Lung (tissue), 12 donors: ENCODE data around the gene GPR153. TPM values are rescaled to one million over a fixed set of nuclear protein-coding genes. Genes with fewer than 3 reads are reported as not detected.

Source experiments
- ATAC-seq: fragments of 200-7000 bp; cut with Tn5 transposase; one replicate; pipeline ENCODE4 v1.9.1; 2020; ENCODE audit warnings: moderate number of reproducible peaks; ENCODE audit not compliant: insufficient read depth, low FRiP score
- DNase-seq, 3 donors: peaks; one replicate each; pipeline ENCODE4 v3.0.0-alpha.2; 2013 to 2017
- H3K27ac ChIP-seq, 2 donors: one replicate each; pipeline ENCODE4 v1.5.1; 2013; ENCODE audit warnings: mild to moderate bottlenecking in 2 of 2, moderate library complexity in 2 of 2, control low read depth in 1 of 2, inconsistent platforms in 1 of 2, low read depth in 1 of 2, low read length in 1 of 2
- H3K27me3 ChIP-seq, 3 donors: one replicate each; pipeline ENCODE4 v1.5.1; 2013; ENCODE audit warnings: low read length in 2 of 3; ENCODE audit not compliant: control insufficient read depth in 3 of 3, insufficient read depth in 3 of 3
- H3K36me3 ChIP-seq, 4 donors: one replicate each; pipeline ENCODE4 v1.5.1; 2013; ENCODE audit warnings: low read length in 4 of 4, mild to moderate bottlenecking in 1 of 4, moderate library complexity in 1 of 4; ENCODE audit not compliant: control insufficient read depth in 4 of 4, insufficient read depth in 4 of 4
- H3K4me1 ChIP-seq, 5 donors: one replicate each; pipeline ENCODE4 v1.5.1; 2013; ENCODE audit warnings: low read length in 5 of 5, mild to moderate bottlenecking in 2 of 5, moderate library complexity in 1 of 5; ENCODE audit not compliant: control insufficient read depth in 5 of 5, insufficient read depth in 5 of 5
- H3K4me3 ChIP-seq: one replicate; pipeline ENCODE4 v1.5.1; 2013; ENCODE audit warnings: mild to moderate bottlenecking, control low read depth, moderate library complexity
- H3K9ac ChIP-seq, 2 donors: one replicate each; pipeline ENCODE4 v1.5.1; 2013; ENCODE audit warnings: low read length in 2 of 2, control low read depth in 1 of 2; ENCODE audit not compliant: insufficient read depth in 1 of 2
- H3K9me3 ChIP-seq, 4 donors: one replicate each; pipeline ENCODE4 v1.5.1; 2013; ENCODE audit warnings: low read length in 3 of 4, mild to moderate bottlenecking in 1 of 4, moderate library complexity in 1 of 4; ENCODE audit not compliant: control insufficient read depth in 4 of 4, insufficient read depth in 3 of 4
- CTCF ChIP-seq: IDR thresholded peaks from 2 replicates; pipeline ENCODE4 v1.5.1; 2012; ENCODE audit warnings: mild to moderate bottlenecking; ENCODE audit errors: control extremely low read depth, extremely low read depth
- WGBS, 2 donors: extraction: QIAGEN DNeasy Blood & Tissue Kit; methylation state at CpG; one replicate each; pipeline ENCODE4 v1.1.7; 2013; 5-methylcytosine and 5-hydroxymethylcytosine counted together
- polyA plus RNA-seq, 2 donors: library from polyadenylated mRNA; stranded (reverse); fragments of 200-250 nt; gene quantifications; one replicate each; pipeline ENCODE4 v1.2.1, GENCODE V29; 2013
- total RNA-seq, 2 donors: library from RNA; depleted of rRNA in 1 of 2; stranded (reverse); fragments of >200 nt in 1 of 2; gene quantifications; one replicate each; pipeline ENCODE4 v1.2.1, GENCODE V29; 2014 to 2021
- donor health status: control.
- donor health status: control.
- donor health status: Bipolar disorder and iron deficiency.
- donor health status: healthy.
- donor health status: DM: yes; HTN: yes; CAD: no.

GPR153 gene
- total and polyA plus RNA-seq, 4 donors, result 3.2 to 17.0 (median 6.2) TPM

- Histone ChIP-seq H3K27ac (no peak overlapping the region), H3K4me1 (peaks cover 0 to 74% (median 38%) of the 10 kb centered on the region in 5 donors), H3K36me3 (no peaks in the 10 kb centered on the region), H3K4me3 (no peak overlapping the region), H3K9ac (no peak overlapping the region), H3K9me3 (no peaks in the 10 kb centered on the region), H3K27me3 (peaks cover 0 to 4% (median 0%) of the 10 kb centered on the region in 3 donors)
- ATAC-seq (no peak), DNase-seq (no peak)
- TF ChIP-seq CTCF, result no peak
- WGBS, 2 donors, result 85 to 86% methylated on average over 15 of the region's 15 CpGs
Measured at GRCh38 chr1:6265151-6265550, 4.3 kb upstream of the GPR153 start.

GRCh38 chr1:6263716-6264115 lies 2.8 kb upstream of the GPR153 start:
- Histone ChIP-seq H3K9ac (no peak overlapping the region), H3K9me3 (no peaks in the 10 kb centered on the region), H3K4me1 (peaks cover 0 to 70% (median 43%) of the 10 kb centered on the region in 5 donors), H3K27me3 (peaks cover 0 to 4% (median 0%) of the 10 kb centered on the region in 3 donors), H3K27ac (peak overlapping the region in 1 of 2 donors; percentile 9), H3K36me3 (no peaks in the 10 kb centered on the region), H3K4me3 (no peak overlapping the region)
- DNase-seq (no peak), ATAC-seq (no peak)
- no peak for TF ChIP-seq CTCF
- 76 to 78% methylated on average over 7 of the region's 7 CpGs for WGBS, 2 donors

- ATAC-seq (no peak), DNase-seq (peak; percentile 94 to 95 (median 94))
- Histone ChIP-seq H3K4me3 (no peak overlapping the region), H3K4me1 (peaks cover 0 to 70% (median 43%) of the 10 kb centered on the region in 5 donors), H3K36me3 (no peaks in the 10 kb centered on the region), H3K27ac (peak overlapping the region in 1 of 2 donors; percentile 2), H3K27me3 (peaks cover 0 to 4% (median 0%) of the 10 kb centered on the region in 3 donors), H3K9me3 (no peaks in the 10 kb centered on the region), H3K9ac (no peak overlapping the region)
- no peak for TF ChIP-seq CTCF
- WGBS, 2 donors, result 73% methylated on average over 24 to 25 of the region's 25 CpGs
Measured at GRCh38 chr1:6262555-6263420, 1.9 kb upstream of the GPR153 start.
